CD4-positive, alpha-beta T cell treated with Interleukin-6 for 4 hours (primary cell): ENCODE results near the gene RNF43.

Experiments
- DNase-seq: peaks from one replicate; pipeline ENCODE4 v3.0.0-alpha.2; 2020; ENCODE audit warnings: mixed read lengths

RNF43 gene

DNA sequence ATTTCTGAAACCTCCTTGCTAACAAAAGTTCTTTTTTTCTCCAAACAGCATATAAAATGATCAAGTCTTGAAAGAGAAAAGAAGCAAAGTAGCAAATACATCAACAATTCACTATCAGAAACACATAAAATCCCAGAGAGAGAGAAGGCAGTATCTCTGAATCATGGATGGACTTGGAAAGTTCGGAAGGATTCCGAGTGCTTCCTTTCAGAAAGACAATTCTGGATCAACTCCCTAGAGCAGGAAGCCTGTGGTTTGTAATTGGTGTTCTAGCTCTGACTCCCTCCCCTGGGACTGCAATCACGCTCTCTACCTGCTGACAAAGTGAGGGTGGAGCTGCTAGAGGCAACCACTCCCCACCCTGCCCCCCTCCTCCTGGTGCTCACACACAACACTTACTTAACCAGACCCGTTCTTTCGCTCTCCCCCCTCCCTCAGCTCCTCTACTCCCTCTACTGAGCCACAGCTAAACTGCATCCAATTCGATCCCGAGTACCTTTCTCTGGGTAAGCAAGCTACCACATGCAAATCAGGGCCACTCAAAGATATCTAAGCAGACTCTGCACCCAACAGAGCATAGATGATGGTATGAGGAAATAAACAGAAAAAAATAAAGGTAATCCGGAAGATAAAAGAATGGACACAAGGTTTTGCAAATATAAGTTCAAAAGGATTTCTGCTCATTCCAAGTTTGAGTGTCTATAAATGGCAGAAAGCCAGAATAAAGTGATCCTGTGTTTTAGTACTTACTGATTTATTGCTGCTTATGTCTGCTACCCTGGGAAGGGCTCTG is at the start of gene RNF43:
RNF43 (minus strand) TSS at position 235 of the 793 bp plus-strand sequence. CDS start 1,957 bp downstream, outside the sequence.
- DNase-seq = peak; percentile 92

DNA sequence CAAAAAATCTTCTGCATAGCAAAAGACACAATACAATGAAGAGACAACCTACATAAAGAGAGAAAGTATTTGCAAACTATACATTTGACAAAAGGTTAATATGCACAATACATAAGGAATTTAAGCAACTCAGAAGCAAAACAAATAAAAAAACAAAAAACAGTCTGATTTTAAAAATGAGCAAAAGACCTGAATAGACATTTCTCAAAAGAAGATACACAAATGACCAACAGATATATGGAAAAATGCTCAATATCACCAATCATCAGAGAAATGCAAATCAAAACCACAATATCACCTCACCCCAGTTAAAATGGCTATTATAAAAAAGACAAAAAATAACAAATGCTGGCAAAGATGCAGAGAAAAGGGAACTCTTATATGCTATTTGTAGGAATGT is 38.2 kb upstream of the RNF43 start:
- no peak for DNase-seq

DNA sequence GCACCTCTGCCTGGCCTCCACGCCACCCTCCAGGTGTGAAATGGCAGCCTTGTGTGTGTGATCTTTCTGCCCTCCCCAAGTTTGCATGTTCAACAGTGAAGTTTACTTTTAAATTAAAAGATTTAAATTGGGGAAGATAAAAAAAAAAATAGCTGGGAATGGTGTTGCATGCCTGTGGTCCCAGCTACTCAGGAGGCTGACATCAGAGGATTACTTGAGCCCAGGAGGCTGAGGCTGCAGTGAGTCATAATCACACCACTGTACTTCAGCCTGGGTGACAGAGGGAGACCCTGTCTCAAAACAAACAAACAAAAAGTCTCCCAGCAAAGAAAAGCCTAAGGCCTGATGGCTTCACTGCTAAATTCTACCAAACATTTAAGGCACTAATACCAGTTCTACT is 35.4 kb upstream of the RNF43 start:
- DNase-seq = no peak

DNA sequence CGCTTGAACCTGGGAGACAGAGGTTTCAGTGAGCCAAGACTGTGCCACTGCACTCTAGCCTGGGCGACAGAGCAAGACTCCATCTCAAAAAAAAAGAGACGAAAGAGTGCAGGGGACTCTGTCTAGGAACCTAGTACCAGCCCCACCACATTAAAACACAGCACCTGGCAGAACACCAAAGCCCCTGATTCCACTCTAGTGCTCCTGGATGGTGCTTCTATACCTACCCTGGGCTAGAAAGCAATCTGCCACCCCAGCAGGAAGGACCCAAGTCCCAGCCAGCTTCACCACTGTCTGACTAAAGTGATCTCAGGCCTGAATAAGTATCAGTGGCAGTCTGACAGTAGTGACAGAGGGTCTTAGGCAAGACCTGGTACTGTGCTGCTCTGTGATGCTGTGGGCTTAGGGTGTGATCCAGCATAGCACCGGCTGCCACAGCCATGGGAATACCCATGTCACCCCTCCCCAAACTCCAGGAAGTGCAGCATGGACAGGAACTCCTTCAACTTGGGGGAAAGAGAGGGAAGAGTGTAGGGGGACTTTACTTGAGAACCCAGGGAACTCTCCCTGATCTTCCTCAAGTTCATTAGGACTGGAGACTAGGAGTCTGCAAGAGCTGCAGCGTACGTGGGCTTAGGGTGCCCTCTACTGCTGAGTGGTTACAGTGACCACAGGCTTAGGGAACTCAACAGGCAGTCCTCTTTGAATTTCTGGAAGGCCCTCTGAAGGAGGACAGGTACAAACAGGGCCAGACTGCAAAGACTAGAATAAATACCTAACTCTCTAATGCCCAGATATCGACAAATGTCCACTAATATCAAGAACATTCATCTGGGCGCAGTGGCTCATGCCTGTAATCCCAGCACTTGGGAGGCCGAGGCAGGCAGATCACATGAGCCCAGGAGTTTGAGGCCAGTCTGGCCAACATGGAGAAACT is 30.0 kb upstream of the RNF43 start:
- DNase-seq = peak; percentile 71

DNA sequence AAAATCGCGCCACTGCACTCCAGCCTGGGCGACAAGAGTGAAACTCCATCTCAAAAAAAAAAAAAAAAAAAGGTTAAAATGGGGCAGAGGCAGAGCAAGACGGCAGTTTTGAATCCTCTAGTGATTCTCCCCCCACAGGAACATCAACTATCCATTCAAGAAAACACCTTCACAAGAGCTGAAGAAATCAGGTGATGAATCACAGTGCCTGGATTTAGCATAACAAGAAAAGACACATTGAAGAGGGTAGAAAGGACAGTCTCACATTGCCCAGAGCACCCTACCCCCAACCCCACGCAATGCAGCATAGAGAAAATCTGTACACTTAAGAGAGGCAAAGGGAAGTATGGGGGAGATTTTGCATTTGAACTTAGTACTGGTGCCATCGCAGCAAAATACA is 28.8 kb upstream of the RNF43 start:
- no peak for DNase-seq

DNA sequence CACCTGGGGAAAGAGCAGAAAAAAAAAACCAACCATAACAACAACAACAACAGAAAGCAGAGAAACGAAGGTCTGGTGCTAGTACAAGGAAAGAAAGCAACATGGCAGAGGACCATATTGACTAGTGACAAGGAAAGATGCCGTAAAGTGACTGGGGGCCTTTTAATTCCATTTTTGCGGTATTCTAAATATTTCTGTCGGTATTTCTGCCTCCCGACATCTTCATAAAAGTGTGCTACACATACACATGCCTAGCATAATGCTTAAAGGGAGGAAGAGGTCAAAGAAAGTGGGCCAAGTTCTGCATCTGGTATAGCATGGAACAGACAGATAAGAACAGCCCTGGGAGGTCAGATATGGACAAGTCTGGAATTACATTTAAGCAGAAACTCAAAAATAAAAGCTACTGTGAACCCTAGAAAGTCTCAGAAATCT is 19.5 kb upstream of the RNF43 start:
- no peak for DNase-seq

DNA sequence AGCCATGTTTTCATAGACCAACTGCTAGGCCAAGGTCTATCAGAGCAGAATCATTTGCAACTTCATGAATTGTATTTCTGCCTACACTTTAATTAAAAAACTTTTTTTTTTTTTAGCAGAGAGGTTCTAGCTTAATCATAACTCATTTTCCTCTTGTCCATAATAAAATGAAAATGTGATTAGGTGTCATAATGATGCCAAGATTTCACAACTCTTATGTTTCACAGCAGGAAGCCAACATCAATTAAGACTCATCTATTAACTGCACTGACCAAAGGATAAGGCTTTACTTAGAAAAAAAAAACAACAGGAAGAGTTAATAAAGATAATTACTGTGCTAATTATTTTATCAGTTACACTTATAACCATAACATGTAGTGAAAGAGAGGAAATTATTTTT is 18.9 kb upstream of the RNF43 start:
- no peak for DNase-seq

DNA sequence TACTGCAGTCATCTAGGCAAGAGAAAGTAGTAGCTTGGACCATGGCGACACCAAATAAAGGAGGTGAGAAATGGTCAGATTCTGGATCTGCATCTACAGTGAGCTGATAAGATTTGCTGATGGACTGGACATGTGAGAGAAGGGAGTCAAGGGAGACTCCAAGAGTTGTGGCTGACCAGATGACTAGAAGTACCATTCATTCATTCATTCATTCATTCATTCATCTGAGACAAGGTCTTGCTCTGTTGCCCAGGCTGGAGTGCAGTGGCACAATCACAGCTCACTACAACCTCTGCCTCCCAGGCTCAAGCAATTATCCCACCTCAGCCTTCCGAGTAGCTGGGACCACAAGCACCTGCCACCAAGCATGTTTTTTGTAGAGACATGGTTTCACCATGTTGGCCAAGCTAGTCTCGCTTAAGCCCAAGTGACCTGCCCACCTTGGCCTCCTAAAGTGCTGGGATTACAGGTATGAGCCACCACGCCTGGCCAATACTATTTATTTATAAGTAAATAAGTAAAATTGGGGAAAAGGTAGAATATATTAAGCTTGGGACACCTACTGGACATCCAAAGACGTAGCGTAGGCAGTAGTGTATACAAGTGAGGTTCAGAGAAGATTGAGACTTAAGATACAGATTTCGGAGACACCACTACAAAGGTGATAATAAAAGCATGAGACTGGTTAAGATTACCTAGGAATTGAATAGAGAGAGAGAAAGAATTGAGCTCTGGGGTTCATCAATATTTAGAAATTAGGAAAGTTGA is 15.7 kb upstream of the RNF43 start:
- DNase-seq = no peak

DNA sequence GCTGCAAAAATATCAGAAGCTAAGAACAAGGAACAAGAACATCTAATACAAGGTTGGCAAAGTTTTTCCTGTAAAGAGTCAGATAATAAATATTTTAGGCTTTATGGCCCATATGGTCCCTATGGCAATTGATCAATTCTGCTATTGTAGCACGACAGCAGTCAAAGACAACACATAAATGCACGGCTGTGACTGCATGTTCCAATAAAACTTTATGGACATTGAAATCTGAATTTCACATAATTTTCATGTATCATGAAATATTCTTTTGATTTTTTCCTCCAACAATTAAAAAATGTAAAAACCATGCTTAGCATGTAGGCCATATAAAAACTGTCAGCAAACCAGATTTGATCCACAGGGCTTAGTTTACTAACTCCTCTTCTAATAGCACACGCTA is 10.5 kb upstream of the RNF43 start:
- DNase-seq = no peak

DNA sequence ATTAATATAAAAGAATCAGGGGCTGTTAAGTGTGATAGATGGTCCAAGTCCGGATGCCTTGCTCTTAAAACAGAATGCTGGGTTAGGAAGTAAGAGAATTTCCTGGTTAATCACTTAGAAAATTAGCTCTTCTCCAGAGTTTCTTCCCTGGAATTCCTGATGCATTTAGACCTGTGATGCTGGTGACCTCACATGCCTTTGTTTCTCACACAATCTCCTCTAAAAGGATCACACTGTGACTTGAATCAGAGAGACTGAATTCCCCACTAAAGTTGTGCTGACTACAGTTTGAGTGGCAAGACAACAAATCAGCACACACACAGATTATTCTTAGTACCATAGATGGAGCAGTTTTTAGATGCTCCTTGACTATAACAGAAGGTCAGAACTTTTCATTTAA is 4.4 kb upstream of the RNF43 start:
- no peak for DNase-seq

DNA sequence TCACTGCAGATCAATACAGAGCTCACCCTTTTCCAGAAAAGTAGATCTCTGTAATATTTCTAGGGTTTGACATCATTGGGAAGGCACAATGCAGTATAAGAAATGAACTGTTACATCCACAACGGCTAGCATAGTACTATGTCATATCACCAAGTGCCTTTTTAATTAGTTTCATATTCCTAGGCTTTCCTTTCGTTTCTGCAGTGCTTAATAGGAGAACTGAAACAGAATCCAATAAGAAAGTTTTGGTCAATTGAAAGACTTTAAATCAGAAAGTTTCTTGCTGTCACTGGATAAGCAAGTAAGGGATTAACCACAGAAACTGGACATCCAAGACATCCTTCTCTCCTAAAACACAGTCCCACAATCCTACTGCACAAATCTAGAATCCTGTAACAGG is 3.5 kb upstream of the RNF43 start:
- no peak for DNase-seq

DNA sequence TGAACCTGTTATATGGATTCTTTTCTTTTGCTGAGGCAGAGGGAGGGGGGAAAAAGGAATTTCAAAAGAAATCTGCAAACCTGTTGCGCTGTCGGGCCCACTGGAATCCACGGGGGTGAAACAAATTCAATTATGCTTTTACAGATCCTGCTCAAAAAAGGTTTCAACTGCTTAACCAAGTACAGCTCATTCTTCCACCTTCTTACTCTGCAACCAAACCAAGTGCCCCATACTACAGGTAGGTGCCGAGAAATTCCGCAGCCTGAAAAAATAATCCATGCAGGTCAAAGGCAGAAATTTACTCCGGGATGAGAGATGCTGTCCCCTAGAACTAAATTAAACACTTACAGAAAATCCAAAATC is 416 bp downstream of the RNF43 start:
- DNase-seq = no peak

DNA sequence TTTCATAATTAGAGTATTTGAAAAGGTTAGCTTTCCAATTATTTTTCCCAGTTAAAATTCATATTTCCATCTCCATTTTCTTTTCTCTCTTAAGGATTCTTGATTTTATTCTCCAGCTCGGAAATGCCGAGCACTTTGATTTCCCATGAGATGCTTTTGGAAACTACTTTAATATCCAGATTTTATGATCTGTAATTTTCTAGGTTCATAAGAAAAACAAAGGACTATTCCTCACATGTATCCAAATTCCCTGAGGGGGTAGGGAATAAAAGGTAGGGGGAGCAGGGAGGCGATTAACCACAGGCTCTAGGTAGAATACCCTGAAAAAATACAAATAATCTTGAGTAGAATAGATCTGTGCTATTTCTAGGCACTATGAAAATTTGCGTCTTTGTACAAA is 938 bp downstream of the RNF43 start:
- no peak for DNase-seq

DNA sequence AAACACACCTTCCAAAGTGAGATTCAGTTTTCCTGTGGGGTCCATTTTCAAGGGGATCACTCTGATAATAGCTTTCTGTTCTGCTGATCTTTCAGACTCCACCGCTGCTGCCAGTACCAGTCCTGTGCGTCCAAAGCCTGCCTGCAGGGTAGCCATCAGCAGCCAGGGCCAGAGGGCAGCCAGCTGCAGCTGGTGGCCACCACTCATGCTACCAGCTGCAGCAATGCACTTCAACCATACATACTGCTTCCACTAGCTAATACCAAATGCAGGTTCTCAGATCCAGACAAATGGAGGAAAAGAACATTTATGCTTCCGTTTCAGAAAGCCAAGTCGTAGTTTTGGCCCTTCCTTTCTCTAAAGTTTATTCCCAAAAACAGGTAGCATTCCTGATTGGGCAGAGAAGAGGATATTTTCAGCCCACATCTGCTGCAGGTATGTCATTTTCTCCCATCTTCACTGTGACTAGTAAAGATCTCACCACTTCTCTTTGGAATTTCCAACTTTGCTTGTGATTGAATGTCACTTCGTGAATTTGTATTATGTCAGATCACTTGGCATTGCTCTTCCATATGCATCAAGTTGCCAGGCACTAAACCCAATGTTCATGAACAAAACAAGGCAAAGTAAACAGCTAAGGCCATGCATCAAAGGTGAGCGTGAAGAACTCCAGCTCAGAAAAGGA is 1.8 kb downstream of the RNF43 start:
- no peak for DNase-seq

DNA sequence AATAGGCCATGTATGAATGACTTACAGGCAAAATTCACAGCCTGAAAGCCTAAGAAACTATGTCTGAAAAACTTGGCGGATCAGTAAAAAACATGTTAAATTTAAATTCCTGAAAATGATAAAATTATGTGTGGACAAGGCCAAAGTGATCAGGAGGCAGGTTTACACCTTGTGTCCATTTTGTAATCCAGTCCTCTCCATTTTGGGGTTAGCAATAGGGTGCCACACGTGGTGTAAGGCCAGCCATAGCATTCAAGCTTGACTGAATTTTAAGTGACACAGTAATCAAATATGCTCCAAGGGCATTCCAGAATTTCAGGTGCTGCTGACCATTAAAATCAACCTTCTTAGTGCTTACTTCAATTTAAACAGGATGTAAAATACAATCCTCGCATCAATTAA is 2.7 kb downstream of the RNF43 start:
- DNase-seq = no peak

DNA sequence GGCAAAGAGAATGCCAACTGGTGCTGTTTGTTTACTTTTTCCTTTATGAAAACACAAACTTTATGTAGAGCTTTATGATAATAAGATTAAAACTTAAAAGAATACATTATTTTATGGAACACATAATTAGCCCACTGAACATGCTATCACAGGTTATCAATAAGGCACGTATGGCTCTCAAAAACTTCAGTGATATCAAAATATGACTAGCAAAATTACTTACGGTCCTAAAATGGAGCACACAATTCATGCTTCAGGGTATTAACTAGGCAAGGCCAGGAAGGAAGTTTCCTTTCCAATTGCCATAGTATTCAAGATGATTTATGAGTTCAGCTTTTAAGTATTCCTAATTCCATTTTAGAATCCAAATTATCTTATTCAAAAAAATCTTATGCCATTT is 3.6 kb downstream of the RNF43 start:
- DNase-seq = no peak

DNA sequence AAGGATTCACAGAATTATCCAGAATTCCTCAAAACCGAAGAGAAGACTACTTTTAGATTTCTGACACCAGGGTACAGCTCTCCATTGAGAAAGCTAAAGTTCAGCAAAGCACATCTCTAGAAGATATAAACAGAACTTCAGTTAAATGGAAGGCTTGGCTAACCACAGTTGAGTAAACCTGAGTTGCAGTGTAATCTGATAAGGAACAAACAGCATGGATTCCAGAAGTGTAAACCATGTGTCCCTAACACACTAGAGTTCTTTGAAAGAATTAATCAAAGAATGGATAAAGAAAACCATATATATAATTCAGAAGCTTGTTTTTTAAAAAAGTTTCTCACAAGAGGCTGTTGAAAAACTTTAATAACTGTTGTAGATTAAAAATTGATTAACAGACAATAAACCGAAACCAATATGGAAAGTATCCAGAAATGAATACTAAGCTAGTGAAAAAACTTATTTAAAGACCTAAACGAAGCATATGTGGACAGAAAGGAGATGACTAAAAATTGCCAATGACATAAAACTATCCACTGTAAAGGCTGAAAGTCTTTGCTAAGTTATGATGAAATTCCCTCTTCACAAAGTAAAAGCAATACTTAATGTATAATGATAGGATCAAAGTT is 4.3 kb downstream of the RNF43 start:
- no peak for DNase-seq

DNA sequence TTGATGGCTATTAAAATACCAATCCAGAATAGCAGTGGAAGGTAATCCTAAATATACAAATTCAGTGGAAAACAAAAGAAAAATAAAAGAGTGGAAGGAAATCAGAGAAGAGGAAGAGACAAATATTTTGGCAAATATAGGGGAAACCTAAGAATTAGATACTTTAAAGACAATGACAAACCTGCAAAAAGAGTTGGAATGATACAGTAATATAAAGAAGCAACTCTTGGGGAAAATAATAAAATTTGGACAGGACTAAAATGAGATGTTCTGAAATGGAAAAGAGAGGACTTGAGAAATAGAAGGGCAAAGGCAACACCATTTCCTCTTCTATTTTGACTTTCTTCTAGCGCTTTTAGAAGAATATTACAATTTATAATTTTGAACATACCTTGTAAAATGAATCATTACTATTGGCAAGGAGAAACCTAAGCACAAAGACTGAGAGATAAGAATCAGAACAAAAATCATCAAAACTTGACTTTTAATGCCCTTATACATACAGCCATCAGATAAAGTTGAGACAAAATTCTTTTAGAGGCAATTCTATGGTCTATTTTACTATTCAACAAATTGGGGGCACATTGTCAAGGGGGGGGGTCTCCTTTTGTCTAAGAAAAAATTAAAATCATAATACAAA is 5.2 kb downstream of the RNF43 start:
- no peak for DNase-seq

DNA sequence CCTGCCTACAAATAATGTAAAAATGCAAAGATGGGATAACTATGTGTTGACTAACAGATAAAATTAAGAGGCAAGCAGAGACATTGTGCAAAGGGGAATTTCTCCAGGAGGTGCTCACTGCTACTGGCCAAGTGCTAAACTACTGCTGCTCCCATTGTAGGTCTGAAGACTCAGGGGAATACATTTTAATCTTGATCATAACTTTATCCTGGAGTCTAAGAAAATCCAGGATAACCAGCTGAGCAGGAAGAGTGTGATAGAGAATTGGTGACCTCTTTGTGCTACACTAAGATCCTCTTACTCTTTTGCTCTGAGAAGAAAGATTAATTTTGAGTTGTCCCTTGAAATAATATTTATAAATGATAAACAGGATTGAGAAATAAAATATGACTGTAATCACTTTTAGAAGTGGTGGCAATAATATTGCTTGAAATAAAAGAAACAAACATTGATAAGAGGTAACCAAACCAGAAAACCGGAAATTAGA is 5.9 kb downstream of the RNF43 start:
- DNase-seq = no peak

DNA sequence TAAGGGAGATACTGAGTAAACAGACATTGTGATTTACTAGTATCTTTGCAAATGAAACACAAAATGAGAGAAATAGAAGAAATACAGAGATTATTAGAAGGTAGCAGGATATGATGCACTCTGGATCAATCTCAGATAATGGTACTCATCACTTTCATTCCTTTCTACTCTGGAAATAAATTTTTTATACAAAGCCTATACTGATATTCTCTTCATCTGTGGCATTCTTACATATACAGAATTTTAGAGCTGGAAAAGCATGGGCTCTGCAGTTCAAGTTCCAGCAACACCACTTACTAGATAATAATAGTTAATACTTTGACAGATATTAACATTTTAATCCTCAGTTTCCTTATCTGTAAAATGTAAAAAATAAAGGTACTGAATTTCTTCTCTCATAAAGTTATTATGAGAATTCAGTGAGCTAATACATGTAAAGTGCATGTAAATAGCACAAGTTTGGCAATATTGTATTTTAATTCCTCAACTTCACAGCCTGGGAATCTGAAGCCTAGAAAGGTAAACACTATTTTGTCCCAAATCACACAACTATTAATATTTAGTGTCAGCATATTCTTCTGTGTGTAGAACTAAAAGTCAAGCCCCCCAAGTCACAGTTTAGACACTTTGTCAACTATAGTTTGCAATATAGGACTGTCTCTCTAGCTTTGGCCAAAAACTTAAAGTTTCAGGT is 6.5 kb downstream of the RNF43 start:
- no peak for DNase-seq

DNA sequence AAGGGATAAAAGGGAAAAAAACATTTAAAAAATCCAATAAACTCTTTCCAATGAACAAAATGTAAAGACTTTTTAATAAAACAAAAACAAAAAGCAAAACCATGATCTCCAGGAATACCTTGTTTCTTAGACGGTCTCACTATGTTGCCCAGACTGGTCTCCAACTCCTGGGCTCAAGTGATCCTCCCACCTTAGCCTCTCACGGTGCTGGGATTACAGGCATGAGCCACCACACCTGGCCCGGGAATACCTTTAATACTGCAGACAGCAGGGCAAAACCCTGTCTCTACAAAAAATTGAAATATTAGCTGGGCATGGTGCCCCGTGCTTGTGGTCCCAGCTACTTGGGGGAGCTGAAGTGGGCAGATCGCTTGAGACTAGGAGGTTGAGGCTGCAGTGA is 7.9 kb downstream of the RNF43 start:
- DNase-seq = no peak
